GM13976 (cell line): ENCODE results near the gene SLAMF7.

Experiments
- DNase-seq: peaks from one replicate; pipeline ENCODE4 v3.0.0; 2012; ENCODE audit warnings: low spot score
- in situ Hi-C: fragments of 300-500 bp; cut with MboI; formaldehyde crosslinking; loops from one replicate; pipeline ENCODE4 v1.12.0; 2022; ENCODE audit warnings: low sequenced_read_pairs, mixed read lengths, inconsistent platforms; ENCODE audit not compliant: unreplicated experiment
- TF ChIP-seq, protein P1 (sequence below): IDR thresholded peaks from 2 replicates; pipeline ENCODE4 v1.5.1; 2012; ENCODE audit warnings: borderline replicate concordance, mild to moderate bottlenecking; ENCODE audit not compliant: insufficient read depth; ENCODE audit errors: extremely low read depth, missing control alignments, control extremely low read depth

SLAMF7 gene

DNA sequence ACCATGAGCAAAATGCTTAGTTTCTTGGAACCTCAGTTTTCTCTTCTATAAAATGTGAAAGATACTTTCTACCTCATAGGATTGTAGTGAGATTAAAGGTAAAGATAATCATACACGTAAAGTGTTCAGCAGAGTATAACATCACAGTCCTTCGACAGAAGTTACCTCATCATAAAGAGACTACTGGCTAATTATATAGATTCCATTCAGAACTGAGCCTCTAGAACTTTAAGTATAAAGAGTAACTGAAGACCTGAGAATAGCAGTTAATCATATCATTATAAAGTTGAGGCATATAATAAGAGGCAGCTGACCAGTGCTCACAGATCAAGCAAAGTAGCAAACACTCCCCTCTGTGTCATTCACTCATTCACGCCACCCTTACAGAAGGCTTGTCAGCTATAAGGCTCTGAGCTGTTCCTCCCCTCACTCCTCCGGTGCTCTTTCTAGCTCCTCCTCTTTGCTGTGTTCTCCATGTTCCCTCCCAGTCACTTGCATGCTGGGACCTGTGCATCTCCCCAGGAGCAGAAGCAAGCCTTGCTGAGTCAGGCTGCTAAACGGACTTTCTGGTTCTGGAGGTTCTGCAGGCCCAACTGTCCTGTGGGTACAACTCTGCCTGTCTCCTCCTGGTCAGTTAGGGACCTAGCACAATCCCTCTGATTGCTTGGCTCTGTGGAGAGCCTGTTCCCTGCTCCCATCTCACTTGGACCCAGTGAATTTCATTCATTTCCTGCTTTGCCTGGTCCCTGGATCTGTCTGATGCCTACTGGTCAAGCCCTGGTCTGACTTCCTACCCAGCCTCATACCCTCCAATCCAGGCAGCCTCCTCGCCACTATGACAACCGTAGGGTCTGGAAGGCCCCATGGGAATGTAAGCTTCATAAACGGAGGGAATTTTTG is 28.6 kb downstream of the SLAMF7 start:
- TF ChIP-seq, protein P1, sequence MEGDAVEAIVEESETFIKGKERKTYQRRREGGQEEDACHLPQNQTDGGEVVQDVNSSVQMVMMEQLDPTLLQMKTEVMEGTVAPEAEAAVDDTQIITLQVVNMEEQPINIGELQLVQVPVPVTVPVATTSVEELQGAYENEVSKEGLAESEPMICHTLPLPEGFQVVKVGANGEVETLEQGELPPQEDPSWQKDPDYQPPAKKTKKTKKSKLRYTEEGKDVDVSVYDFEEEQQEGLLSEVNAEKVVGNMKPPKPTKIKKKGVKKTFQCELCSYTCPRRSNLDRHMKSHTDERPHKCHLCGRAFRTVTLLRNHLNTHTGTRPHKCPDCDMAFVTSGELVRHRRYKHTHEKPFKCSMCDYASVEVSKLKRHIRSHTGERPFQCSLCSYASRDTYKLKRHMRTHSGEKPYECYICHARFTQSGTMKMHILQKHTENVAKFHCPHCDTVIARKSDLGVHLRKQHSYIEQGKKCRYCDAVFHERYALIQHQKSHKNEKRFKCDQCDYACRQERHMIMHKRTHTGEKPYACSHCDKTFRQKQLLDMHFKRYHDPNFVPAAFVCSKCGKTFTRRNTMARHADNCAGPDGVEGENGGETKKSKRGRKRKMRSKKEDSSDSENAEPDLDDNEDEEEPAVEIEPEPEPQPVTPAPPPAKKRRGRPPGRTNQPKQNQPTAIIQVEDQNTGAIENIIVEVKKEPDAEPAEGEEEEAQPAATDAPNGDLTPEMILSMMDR: no peak
- in situ Hi-C loops: no loop called here
- no peak for DNase-seq

DNA sequence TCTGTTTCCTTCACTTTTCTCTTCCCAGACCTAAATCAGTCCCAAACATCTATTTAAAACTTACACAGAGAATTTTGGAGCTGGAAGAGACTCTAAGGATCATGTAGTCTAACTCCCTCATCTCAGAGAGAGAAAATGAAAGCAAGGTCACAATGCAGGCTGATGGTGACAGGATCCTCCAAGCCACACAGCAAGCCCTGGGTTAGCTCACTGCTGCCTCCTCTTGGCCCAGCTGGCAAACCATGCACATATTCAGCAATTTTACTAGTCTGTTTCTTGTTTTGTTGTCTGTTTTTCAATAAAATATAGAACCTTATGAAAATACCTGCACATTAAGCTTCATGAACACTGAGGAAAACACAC is 29.2 kb downstream of the SLAMF7 start:
- peak; percentile 59 for DNase-seq
- in situ Hi-C loops: no loop called here

DNA sequence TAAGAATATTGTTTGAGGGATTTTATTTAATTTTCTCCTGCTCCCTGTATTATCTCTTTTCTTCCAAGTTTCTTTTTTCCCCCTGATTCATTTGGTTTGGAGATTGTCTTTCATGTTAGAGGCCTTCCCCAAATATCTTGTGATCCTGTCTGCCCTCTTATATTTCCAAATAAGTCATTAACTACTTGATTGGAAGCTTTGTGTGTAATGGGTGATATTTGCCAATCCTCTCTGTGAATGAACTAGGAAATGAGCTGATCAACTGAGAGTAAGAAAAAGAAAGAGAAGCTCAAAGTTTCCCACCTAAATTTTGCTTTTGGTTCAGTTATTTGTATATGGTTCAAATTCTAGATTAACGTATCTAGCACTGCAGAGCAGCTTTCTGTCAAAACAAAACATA is 33.3 kb downstream of the SLAMF7 start:
- no peak for DNase-seq
- TF ChIP-seq, protein P1: no peak
- in situ Hi-C loops: loop anchor here (5.0 kb wide), 1 partner anchor 40 kb away; no protein-coding TSS in a partner anchor

More for the DNA sequence above, 29.2 kb downstream of the SLAMF7 start:
- TF ChIP-seq, protein P1: peak; percentile 90

DNA sequence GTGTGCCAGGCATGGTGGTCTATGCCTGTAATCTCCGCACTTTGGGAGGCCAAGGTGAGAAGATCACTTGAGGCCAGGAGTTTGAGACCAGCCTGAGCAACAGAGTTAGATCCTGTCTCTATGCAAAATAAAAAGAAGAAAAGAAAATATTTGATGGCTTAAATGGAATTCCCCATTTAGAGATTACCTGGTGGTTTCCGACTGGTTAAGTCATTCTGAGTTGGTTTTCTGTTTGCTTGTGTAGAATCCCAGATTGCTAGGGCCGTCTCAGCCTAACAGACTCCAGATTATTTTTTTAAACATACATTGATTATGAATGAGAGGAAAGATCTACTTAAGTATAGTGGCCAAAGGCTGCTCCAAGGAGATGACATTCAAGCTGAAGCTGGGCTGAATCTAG is 34.0 kb downstream of the SLAMF7 start:
- DNase-seq: no peak
- in situ Hi-C loops: loop anchor here (5.0 kb wide), 1 partner anchor 41 kb away; no protein-coding TSS in a partner anchor
- TF ChIP-seq, protein P1: no peak

DNA sequence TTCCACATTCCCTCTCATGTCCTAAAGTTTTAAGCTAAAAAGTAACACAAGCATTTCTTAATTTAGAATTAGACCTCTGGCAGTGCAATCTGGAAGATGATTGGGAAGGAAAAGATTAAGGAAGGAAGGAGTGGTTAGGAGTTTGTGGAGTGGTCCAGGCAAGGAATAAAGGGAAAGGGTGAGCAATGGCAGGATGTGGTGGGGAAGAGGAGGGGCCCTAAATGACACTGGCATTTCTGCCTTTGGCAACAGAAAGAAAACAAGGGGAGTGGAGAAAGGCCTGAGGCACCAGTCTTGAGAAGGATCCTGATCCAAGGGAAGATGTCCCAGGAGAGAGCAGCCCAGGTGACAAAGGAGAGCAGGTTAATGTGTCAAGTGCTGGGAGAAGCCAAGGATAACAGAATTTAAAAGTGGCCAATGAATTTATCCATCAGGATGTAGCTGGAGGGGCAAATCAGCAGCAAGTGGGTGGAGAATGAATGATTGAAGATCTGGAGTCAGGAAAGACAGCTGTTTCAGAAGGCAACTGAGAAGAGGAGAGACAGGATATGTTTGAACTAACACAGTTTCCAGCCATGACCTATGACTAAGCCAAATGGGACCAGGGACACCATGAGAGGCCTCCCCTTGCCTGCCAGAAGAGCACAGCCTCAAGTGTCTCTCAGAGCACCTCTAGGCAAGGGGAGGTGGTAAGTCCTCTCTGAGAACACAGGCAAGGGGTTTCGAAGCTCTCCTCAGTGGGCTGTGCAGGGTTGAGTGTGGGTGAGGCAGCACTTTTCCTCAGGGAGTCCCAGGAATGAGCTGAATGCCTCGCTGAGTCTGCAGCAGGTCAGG is 36.1 kb downstream of the SLAMF7 start:
- no peak for DNase-seq
- in situ Hi-C loops: loop anchor here (5.0 kb wide), 2 partner anchors 43 to 62 kb away; no protein-coding TSS in a partner anchor
- TF ChIP-seq, protein P1: no peak

DNA sequence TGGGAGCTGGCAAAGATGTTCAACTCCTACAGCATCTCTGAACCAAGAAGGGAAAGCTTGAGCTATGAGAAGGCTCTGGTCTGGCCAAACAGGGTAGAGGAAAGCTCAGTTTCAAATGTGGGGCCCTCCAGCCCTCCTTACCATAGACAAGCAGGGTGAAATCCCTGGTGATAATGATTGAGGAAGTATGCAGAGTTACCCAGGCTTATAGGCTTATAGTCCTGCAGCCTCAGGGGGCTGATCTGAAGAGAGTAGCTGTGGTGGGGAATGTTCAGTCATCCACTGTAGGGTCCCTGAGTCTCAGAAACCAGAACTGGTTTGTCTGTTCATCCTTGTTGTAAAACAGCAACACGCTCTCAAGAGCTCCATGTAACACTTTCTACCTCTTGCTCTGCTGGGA is 37.1 kb downstream of the SLAMF7 start:
- DNase-seq: no peak
- in situ Hi-C loops: loop anchor here (5.0 kb wide), 1 partner anchor 61 kb away; no protein-coding TSS in a partner anchor
- TF ChIP-seq, protein P1: no peak
